ENCODE data around the gene LTBR.

DNA sequence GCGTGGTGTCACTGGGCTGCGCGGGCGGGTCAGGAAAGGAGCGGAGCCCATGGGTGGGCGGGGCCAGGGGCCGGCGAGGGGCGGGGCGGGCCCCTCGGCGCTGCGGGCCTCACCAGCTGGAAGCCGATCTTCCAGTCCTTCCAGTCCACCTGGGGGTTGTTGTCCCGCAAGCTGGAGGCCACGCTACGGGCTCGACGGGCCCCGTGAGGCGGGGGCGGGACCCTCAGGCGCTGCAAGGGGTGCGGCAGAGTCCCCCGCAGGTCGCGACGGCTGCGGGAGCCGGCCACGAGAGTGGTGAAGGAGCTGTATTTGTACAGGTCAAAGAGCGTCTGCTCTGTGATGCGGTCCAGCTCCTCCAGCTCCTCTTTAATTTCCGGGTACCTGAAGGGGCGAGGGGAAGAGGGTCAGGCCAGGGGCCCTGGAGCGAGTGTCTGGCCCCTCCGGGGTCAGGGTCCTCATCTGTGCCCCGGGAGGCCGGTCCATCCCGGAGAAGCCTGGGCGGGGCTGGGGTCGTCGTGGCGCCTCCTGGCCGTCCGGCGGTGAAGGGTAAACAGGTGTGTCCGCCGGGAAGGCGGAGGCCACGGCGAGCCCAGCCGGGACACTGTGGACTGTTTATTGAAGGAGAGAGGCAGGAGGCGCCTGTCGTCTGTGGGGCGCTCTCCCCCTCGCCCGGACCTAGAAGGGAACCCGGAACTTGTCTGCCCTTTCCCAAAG is 20.5 kb upstream of the LTBR start:
- TF ChIP-seq CTCF (IDR thresholded peaks at IDR 0.05; ENCODE audit: insufficient read depth, low read depth, low read length) (no peak), EZH2 (IDR thresholded peaks at IDR 0.05; ENCODE audit: insufficient read depth, low read length) (no peak)
